GM12878 (cell line): ENCODE results near the gene TACSTD2. TPM values are rescaled to one million over a fixed set of nuclear protein-coding genes. Genes with fewer than 3 reads are reported as not detected.

Experiments used
- CBX5 ChIP-seq: sonication (generic); IDR thresholded peaks from 2 replicates; pipeline ENCODE4 v1.6.1; 2016; ENCODE audit warnings: low read depth, moderate library complexity, mild to moderate bottlenecking, inconsistent platforms
- CREB1 ChIP-seq: IDR thresholded peaks from 2 replicates; pipeline ENCODE4 v1.6.1; 2012; ENCODE audit warnings: low read depth, mild to moderate bottlenecking, inconsistent platforms
- CREM ChIP-seq: IDR thresholded peaks from 2 replicates; pipeline ENCODE4 v1.6.1; 2014; ENCODE audit warnings: antibody characterized with exemption, low read depth
- EGR1 ChIP-seq, 2 experiments: IDR thresholded peaks; 1 replicate in 1 of 2; 2 replicates in 1 of 2; pipeline ENCODE4 v1.6.1; 2011 to 2012; ENCODE audit warnings: low read depth in 2 of 2, low read length in 2 of 2, borderline replicate concordance in 1 of 2, mild to moderate bottlenecking in 1 of 2, moderate library complexity in 1 of 2
- ELK1 ChIP-seq: IDR thresholded peaks from 2 replicates; pipeline ENCODE4 v1.6.1; 2012; ENCODE audit warnings: low read depth, low read length, improper control_type of control experiment
- GABPA ChIP-seq: IDR thresholded peaks from 2 replicates; pipeline ENCODE4 v1.6.1; 2014; ENCODE audit warnings: antibody characterized with exemption, low read depth, mild to moderate bottlenecking, inconsistent platforms
- HDAC2 ChIP-seq: fragments of 200-600 bp; sonication (generic); IDR thresholded peaks from 2 replicates; pipeline ENCODE4 v1.6.1; 2017
- NRF1 ChIP-seq: conservative IDR thresholded peaks from 2 replicates; pipeline ENCODE4 v1.6.1; 2011; ENCODE audit warnings: mild to moderate bottlenecking, low read depth, low read length, improper control_type of control experiment
- PML ChIP-seq: IDR thresholded peaks from 2 replicates; pipeline ENCODE4 v1.6.1; 2012; ENCODE audit warnings: low read length, inconsistent platforms
- POU2F2 ChIP-seq: IDR thresholded peaks from 3 replicates; pipeline ENCODE4 v1.6.1; 2011; ENCODE audit warnings: low read depth, mild to moderate bottlenecking, low read length, borderline replicate concordance
- RELA ChIP-seq: fragments of 450-650 bp; IDR thresholded peaks from 2 replicates; pipeline ENCODE4 v1.8.0; 2014; ENCODE audit warnings: borderline replicate concordance; ENCODE audit not compliant: partially characterized antibody
- SIN3A ChIP-seq: IDR thresholded peaks from 2 replicates; pipeline ENCODE4 v1.6.1; 2012; ENCODE audit warnings: low read depth, low read length, improper control_type of control experiment
- SREBF1 ChIP-seq: IDR thresholded peaks from 2 replicates; pipeline ENCODE4 v1.6.1; 2012; ENCODE audit warnings: mild to moderate bottlenecking, low read length
- TARDBP ChIP-seq: IDR thresholded peaks from 2 replicates; pipeline ENCODE4 v1.6.1; 2016; ENCODE audit warnings: borderline replicate concordance
- USF2 ChIP-seq: IDR thresholded peaks from 2 replicates; pipeline ENCODE4 v1.6.1; 2011; ENCODE audit warnings: low read depth, low read length, improper control_type of control experiment, borderline replicate concordance
- ZNF384 ChIP-seq: IDR thresholded peaks from 2 replicates; pipeline ENCODE4 v1.6.1; 2012; ENCODE audit warnings: low read depth, mild to moderate bottlenecking, low read length, improper control_type of control experiment, borderline replicate concordance
- ZSCAN29 ChIP-seq: fragments of 450-650 bp; IDR thresholded peaks from 2 replicates; pipeline ENCODE4 v1.6.1; 2017; ENCODE audit warnings: mild to moderate bottlenecking, moderate library complexity
- polyA plus RNA-seq, 11 experiments: library from polyadenylated mRNA; depleted of rRNA in 4 of 11; unstranded in 6 of 11; stranded (reverse) in 5 of 11; fragments of >200 nt; fragmentation: Nextera tagmentation in 4 of 11; fragmentation: Illumina TruSeq in 1 of 11; extraction: Ambion mirVana in 4 of 11; extraction: Trizol in 1 of 11; gene quantifications; 1 replicate in 1 of 11; 2 replicates in 10 of 11; pipeline versions ENCODE4 v1.2.1 to v1.2.3, GENCODE V29; 2011 to 2016; ENCODE audit warnings: inconsistent platforms in 2 of 11, missing spikeins in 2 of 11, low read depth in 1 of 11
- total RNA-seq, 4 experiments: library from RNA; depleted of rRNA in 3 of 4; stranded (reverse); fragments of >200 nt in 3 of 4; fragmentation: Illumina TruSeq in 1 of 4; extraction: Trizol in 1 of 4; gene quantifications; 2 replicates each; pipeline versions ENCODE4 v1.2.1 to v1.2.3, GENCODE V29; 2013 to 2021
- TF ChIP-seq, protein P1 (sequence below): fragments of 450-650 bp; formaldehyde crosslinking; IDR thresholded peaks from 2 replicates; pipeline ENCODE4 v1.4.0; 2020; ENCODE audit warnings: mild to moderate bottlenecking, moderate library complexity
- TF ChIP-seq, protein P2 (sequence below): fragments of 450-650 bp; IDR thresholded peaks from 2 replicates; pipeline ENCODE4 v1.6.1; 2018; ENCODE audit warnings: borderline replicate concordance, mild to moderate bottlenecking; ENCODE audit not compliant: partially characterized antibody
- TF ChIP-seq, protein P3 (sequence below): IDR thresholded peaks from 2 replicates; pipeline ENCODE4 v1.6.1; 2012; ENCODE audit warnings: low read length, inconsistent platforms

Gene TACSTD2
- total and polyA plus RNA-seq, 10 of the 15 experiments (the other 5 are each of a cell fraction or from before 2014, with no cell fraction given) = 0.56 to 9.4 (median 3.7) TPM

- no peak for TF ChIP-seq HDAC2
- TF ChIP-seq, protein P1, sequence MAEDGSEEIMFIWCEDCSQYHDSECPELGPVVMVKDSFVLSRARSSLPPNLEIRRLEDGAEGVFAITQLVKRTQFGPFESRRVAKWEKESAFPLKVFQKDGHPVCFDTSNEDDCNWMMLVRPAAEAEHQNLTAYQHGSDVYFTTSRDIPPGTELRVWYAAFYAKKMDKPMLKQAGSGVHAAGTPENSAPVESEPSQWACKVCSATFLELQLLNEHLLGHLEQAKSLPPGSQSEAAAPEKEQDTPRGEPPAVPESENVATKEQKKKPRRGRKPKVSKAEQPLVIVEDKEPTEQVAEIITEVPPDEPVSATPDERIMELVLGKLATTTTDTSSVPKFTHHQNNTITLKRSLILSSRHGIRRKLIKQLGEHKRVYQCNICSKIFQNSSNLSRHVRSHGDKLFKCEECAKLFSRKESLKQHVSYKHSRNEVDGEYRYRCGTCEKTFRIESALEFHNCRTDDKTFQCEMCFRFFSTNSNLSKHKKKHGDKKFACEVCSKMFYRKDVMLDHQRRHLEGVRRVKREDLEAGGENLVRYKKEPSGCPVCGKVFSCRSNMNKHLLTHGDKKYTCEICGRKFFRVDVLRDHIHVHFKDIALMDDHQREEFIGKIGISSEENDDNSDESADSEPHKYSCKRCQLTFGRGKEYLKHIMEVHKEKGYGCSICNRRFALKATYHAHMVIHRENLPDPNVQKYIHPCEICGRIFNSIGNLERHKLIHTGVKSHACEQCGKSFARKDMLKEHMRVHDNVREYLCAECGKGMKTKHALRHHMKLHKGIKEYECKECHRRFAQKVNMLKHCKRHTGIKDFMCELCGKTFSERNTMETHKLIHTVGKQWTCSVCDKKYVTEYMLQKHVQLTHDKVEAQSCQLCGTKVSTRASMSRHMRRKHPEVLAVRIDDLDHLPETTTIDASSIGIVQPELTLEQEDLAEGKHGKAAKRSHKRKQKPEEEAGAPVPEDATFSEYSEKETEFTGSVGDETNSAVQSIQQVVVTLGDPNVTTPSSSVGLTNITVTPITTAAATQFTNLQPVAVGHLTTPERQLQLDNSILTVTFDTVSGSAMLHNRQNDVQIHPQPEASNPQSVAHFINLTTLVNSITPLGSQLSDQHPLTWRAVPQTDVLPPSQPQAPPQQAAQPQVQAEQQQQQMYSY (CRISPR knock-in tag) = no peak
- peak; percentile 77 for TF ChIP-seq GABPA
- TF ChIP-seq, protein P2, sequence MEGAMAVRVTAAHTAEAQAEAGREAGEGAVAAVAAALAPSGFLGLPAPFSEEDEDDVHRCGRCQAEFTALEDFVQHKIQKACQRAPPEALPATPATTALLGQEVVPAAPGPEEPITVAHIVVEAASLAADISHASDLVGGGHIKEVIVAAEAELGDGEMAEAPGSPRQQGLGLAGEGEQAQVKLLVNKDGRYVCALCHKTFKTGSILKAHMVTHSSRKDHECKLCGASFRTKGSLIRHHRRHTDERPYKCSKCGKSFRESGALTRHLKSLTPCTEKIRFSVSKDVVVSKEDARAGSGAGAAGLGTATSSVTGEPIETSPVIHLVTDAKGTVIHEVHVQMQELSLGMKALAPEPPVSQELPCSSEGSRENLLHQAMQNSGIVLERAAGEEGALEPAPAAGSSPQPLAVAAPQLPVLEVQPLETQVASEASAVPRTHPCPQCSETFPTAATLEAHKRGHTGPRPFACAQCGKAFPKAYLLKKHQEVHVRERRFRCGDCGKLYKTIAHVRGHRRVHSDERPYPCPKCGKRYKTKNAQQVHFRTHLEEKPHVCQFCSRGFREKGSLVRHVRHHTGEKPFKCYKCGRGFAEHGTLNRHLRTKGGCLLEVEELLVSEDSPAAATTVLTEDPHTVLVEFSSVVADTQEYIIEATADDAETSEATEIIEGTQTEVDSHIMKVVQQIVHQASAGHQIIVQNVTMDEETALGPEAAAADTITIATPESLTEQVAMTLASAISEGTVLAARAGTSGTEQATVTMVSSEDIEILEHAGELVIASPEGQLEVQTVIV = no peak
- TF ChIP-seq SIN3A = no peak
- TF ChIP-seq ZNF384 = no peak
- peak; percentile 90 for TF ChIP-seq PML
- no peak for TF ChIP-seq ZSCAN29
- no peak for TF ChIP-seq TARDBP
- TF ChIP-seq ELK1 = peak; percentile 51; the same call in 1 of the 2 replicates
- TF ChIP-seq POU2F2 = peak; percentile 86; the same call in 2 of the 3 replicates
- TF ChIP-seq CBX5 = peak; percentile 85; the same call in 1 of the 2 replicates
- no peak for TF ChIP-seq USF2
- peak; percentile 63 for TF ChIP-seq SREBF1
- TF ChIP-seq CREM = peak; percentile 95
- no peak for TF ChIP-seq NRF1
- peak; percentile 78 for TF ChIP-seq RELA
- TF ChIP-seq CREB1 = peak; percentile 86
- TF ChIP-seq, protein P3, sequence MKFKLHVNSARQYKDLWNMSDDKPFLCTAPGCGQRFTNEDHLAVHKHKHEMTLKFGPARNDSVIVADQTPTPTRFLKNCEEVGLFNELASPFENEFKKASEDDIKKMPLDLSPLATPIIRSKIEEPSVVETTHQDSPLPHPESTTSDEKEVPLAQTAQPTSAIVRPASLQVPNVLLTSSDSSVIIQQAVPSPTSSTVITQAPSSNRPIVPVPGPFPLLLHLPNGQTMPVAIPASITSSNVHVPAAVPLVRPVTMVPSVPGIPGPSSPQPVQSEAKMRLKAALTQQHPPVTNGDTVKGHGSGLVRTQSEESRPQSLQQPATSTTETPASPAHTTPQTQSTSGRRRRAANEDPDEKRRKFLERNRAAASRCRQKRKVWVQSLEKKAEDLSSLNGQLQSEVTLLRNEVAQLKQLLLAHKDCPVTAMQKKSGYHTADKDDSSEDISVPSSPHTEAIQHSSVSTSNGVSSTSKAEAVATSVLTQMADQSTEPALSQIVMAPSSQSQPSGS = peak; percentile 97
- peak in 1 of 2 experiments; percentile 53; a peak in 1 of 3 replicates for TF ChIP-seq EGR1 (IDR thresholded peaks at IDR 0.05; ENCODE audit: borderline replicate concordance in 1 of 2, low read depth in 2 of 2, low read length in 2 of 2)
Observed at GRCh38 chr1:58573705-58574591, 3.1 kb downstream of the TACSTD2 start (continued).
